NT2/D1 (cell line): Measurements from ENCODE around the gene CCDC89.

Source experiments
- DNase-seq: peaks from one replicate; pipeline ENCODE4 v3.0.0-alpha.2; 2011; ENCODE audit warnings: low read depth, low spot score
- H3K27me3 ChIP-seq: 2 replicates; pipeline ENCODE4 v1.6.0; 2011; ENCODE audit warnings: mild to moderate bottlenecking; ENCODE audit not compliant: insufficient read length, insufficient read depth
- H3K36me3 ChIP-seq: 2 replicates; pipeline ENCODE4 v1.6.1; 2011; ENCODE audit warnings: mild to moderate bottlenecking, low read length, mixed read lengths; ENCODE audit not compliant: insufficient read depth, insufficient read length
- H3K4me1 ChIP-seq: 2 replicates; pipeline ENCODE4 v1.5.1; 2011; ENCODE audit not compliant: insufficient read depth, insufficient read length
- H3K4me3 ChIP-seq: 2 replicates; pipeline ENCODE4 v1.5.1; 2011; ENCODE audit warnings: low read depth; ENCODE audit not compliant: insufficient read length
- H3K9ac ChIP-seq: 2 replicates; pipeline ENCODE4 v1.6.0; 2011; ENCODE audit warnings: low read depth; ENCODE audit not compliant: insufficient read length
- H3K9me3 ChIP-seq: 2 replicates; pipeline ENCODE4 v1.5.1; 2011; ENCODE audit warnings: mild to moderate bottlenecking, low read length; ENCODE audit not compliant: insufficient read depth
- SUZ12 ChIP-seq: IDR thresholded peaks from 2 replicates; pipeline ENCODE4 v1.6.1; 2011; ENCODE audit not compliant: insufficient read length, insufficient read depth; ENCODE audit errors: extremely low read depth
- YY1 ChIP-seq: IDR thresholded peaks from 2 replicates; pipeline ENCODE4 v1.6.1; 2011; ENCODE audit not compliant: insufficient read length, insufficient read depth
- ZNF274 ChIP-seq: IDR thresholded peaks from 2 replicates; pipeline ENCODE4 v1.6.1; 2011; ENCODE audit warnings: mild to moderate bottlenecking, low read depth, low read length

Gene CCDC89

DNA sequence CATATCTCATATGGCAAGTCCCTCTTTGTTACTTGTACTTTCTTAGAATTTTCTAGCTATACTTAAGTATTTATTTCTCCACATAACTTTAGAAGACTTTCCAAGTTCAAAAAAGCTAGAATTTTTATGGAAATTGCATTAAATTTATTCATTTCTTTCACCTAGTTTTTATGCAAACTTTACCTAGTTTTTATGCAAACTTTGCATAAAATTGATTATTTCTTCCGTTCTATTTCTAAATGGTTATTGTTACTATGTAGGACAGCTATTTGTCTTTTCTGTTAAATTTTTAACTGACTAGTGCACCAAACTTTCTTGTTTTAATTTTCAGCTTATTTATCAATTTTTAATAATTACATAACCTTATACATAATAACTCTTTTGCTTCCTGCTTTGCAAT lies 17.8 kb downstream of the CCDC89 start:
- DNase-seq = no peak
- Histone ChIP-seq H3K9ac (no peak overlapping the region), H3K4me3 (no peak overlapping the region), H3K36me3 (peaks cover 8% of the 10 kb centered on the region), H3K27me3 (no peaks in the 10 kb centered on the region), H3K9me3 (peaks cover 16% of the 10 kb centered on the region; the same call in 1 of the 2 replicates), H3K4me1 (no peaks in the 10 kb centered on the region)
- TF ChIP-seq SUZ12 (no peak), YY1 (no peak), ZNF274 (no peak)

DNA sequence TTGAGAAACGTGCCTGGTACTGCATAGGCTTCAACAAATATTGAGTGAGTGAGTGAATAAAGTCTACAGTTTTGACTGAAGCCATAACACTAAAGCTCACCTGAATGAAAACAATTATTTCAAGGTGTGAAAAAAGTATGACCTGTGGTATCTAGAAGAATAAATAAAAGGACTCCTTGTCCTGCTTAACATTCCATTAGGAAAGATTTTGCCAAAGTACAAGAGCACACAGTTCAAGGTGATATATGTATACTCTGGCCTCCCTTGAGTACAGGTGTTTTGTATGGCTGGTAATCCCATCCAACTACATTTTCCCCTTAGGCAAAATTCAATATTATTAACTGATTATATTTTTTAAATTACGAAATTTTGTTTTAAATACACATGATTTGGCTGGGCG lies 19.3 kb downstream of the CCDC89 start:
- no peak for TF ChIP-seq YY1
- no peak for TF ChIP-seq ZNF274
- no peak for TF ChIP-seq SUZ12
- Histone ChIP-seq H3K9me3 (peaks cover 7% of the 10 kb centered on the region; the same call in 1 of the 2 replicates), H3K4me3 (no peak overlapping the region), H3K27me3 (no peaks in the 10 kb centered on the region), H3K36me3 (peaks cover 23% of the 10 kb centered on the region), H3K9ac (no peak overlapping the region), H3K4me1 (no peaks in the 10 kb centered on the region)
- no peak for DNase-seq

GRCh38 chr11:85665733-85666132 lies 20.3 kb downstream of the CCDC89 start:
- Histone ChIP-seq H3K36me3 (peaks cover 31% of the 10 kb centered on the region), H3K27me3 (no peaks in the 10 kb centered on the region), H3K4me3 (no peak overlapping the region), H3K9ac (no peak overlapping the region), H3K4me1 (no peaks in the 10 kb centered on the region), H3K9me3 (no peaks in the 10 kb centered on the region; the same call in 1 of the 2 replicates)
- no peak for DNase-seq
- TF ChIP-seq SUZ12 (no peak), ZNF274 (no peak), YY1 (no peak)

DNA sequence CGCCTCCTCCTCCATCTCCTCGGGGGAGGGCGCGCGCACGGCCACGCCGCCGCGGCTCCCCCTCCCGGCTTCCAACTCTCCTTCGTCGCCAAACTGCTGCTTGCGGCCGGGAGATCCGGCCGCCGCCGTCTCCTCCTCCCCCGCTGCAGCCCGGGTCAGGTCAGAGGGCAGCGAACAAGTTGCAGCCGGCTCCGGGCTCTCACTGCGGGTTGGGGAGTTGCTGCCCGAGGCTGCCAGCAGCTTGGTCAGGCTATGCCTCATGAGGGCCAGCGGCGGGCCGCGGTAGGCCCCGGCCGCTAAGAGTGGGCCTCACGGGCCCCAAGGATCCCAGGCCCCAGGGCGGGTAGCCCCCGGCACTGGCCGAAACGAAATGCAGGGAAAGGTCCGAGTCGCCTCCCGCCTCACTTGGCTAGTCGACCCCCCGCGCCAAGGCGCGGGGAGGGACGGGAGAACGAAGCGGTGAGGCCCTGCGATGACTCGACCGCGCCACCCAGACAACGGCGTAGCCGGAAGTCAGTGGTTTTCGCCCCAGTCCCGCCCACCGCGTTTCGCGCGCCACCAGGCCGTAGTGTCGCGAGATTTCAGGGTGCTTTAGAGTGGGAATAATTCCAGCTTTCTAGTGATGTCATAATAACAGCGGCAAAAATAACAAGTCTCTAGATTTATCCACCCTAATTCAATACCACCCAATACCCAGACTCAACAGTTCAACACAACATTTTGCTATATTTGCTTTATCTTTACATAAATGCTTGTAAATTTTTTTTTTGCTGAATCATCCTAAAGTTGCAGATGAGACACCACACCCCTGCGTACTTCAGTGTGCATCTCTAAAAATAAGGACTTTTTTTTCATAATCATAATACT lies 21.1 kb downstream of the CCDC89 start, which contains the start of gene CREBZF:
CREBZF (minus strand) TSS at position 515 of the 867 bp plus-strand sequence; CDS start at position 261, 254 bp downstream.
- no peaks in the 10 kb centered on the region for H3K27me3 ChIP-seq
- TF ChIP-seq ZNF274 (no peak), SUZ12 (no peak), YY1 (no peak)
- DNase-seq = peak; percentile 90
- H3K9me3 ChIP-seq = no peaks in the 10 kb centered on the region
- H3K4me3 ChIP-seq = peak within 1 kb of the TSS; percentile 83
- peak within 1 kb of the TSS; percentile 97 for H3K9ac ChIP-seq
- peaks cover 38% of the 10 kb centered on the region for H3K36me3 ChIP-seq
- H3K4me1 ChIP-seq = no peaks in the 10 kb centered on the region

DNA sequence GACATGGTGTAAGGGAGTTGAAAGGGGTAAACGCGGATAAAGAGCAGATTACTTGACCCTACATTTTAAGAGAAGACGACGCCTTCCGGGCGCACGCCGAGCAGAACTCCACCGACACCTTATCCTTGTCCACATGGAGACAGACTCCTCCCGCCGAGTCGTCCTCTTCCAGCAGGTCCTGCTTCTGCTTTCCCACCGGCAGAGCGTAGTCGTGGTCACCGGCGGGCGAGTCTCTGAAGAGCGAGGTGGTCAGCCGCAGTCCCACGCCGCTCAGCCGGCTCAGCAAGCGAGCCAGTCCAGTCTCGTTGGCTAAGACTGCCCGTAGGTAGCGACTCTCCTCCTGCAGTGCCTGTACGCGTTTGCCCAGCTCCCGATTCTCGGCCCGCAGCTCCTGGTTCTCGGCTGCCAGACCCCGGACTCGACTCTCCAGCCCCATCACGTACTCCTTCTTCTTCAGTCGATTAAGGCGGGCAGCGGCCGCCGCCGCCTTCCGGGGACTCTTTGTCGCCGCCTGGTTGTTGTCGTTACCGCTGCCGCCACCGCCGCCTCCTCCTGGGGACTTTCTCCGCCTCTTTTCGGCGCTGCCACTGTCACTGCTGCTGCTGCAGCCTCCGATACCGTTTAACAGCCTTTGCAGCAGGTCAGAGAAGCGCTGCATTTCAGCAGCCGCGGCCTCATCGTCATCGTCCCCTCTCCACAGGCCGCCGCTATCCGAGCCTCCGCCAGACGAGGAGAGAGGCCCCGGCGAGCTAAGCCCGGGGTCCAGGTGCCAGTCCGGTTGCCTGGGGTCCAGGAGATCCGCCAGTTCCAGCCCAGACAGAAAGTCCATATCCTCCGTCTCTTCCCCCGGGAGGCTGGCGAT lies 22.0 kb downstream of the CCDC89 start:
- Histone ChIP-seq H3K9me3 (no peaks in the 10 kb centered on the region), H3K4me3 (peak overlapping the region; percentile 83), H3K27me3 (no peaks in the 10 kb centered on the region), H3K36me3 (peaks cover 42% of the 10 kb centered on the region), H3K4me1 (no peaks in the 10 kb centered on the region), H3K9ac (peak overlapping the region; percentile 97)
- DNase-seq = peak; percentile 68
- TF ChIP-seq YY1 = no peak
- no peak for TF ChIP-seq ZNF274
- TF ChIP-seq SUZ12 = no peak

GRCh38 chr11:85663080-85663752 lies 22.8 kb downstream of the CCDC89 start:
- Histone ChIP-seq H3K36me3 (peaks cover 50% of the 10 kb centered on the region), H3K4me3 (peak overlapping the region; percentile 83), H3K9me3 (no peaks in the 10 kb centered on the region), H3K4me1 (no peaks in the 10 kb centered on the region), H3K27me3 (no peaks in the 10 kb centered on the region), H3K9ac (peak overlapping the region; percentile 97)
- no peak for DNase-seq
- TF ChIP-seq ZNF274 = no peak
- no peak for TF ChIP-seq YY1
- no peak for TF ChIP-seq SUZ12
